HG02642 (cell line): ENCODE data around the gene TRAPPC6A.

ENCODE experiments used
- ATAC-seq: cut with Tn5 transposase; IDR thresholded peaks from one replicate; pipeline ENCODE4 v1.9.1; 2021; ENCODE audit warnings: mild to moderate bottlenecking; ENCODE audit not compliant: unreplicated experiment, poor library complexity

The TRAPPC6A gene

GRCh38 chr19:45150751-45151281, 27.2 kb downstream of the TRAPPC6A start:
- no peak for ATAC-seq

GRCh38 chr19:45150180-45150579, 27.9 kb downstream of the TRAPPC6A start:
- no peak for ATAC-seq

DNA sequence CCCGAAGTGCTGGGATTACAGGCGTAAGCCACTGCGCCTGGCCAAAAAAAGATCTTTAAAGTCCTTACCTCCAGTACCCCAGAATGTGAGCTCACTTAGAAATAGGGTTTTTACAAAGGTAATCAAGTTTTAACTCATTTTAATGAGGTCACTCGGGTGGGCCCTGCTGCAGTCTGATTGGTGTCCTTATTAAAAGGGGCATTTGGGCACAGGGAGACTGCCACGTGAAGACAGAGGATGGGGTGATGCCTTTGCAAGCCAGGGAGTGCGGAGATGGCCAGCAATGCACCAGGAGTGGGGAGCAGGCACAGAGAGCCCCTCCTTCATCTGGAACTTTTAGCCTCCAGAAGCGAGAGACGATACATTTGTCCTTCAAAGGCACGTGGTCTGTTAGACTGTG, 28.9 kb downstream of the TRAPPC6A start:
- no peak for ATAC-seq

- no peak for ATAC-seq
Measured at GRCh38 chr19:45147835-45148676, 30.0 kb downstream of the TRAPPC6A start.

- ATAC-seq = no peak
Measured at GRCh38 chr19:45146741-45147205, 31.3 kb downstream of the TRAPPC6A start.

DNA sequence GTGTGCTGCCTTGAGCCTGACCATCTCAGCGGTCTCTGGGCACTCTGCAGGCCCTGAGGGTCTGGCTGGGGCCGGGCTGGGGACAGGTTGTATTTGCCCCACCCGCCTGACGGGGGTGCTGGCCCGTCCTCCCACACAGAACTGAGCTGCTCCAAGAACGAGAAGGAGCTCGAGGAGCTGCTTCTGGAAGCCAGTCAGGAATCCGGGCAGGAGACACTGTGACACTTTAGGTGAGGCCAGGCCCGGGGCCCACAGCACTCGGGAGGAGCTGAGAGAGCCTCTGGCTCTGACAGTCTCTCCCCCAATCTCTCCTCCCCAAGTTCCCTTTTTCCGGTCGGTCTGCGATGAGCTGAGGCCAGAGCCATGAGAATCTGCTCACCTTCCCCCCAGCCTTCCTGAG, 31.8 kb downstream of the TRAPPC6A start:
- ATAC-seq = no peak

- ATAC-seq = no peak
Measured at GRCh38 chr19:45145270-45146189, 32.5 kb downstream of the TRAPPC6A start.

- ATAC-seq = no peak
Measured at GRCh38 chr19:45144431-45145269, 33.4 kb downstream of the TRAPPC6A start.

DNA sequence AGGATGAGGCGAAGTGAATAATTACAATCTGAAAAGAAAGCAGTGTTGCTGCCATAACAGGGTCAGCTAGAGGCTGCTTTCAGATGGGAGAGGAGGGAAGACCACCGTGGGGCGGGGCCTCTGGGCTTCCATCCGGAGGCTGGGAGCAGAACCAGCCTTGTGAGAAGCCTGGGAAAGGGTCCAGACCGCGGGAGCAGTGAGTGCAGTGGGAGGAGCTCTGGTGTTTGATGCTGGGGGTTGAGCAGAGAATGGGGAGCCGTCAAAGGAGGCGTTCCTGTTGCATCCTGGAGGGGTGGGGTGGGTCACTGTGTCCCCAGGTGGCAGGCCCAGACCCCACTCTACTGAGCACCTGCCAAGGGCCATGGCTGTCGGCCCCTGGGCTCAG, 35.3 kb downstream of the TRAPPC6A start:
- ATAC-seq = no peak

DNA sequence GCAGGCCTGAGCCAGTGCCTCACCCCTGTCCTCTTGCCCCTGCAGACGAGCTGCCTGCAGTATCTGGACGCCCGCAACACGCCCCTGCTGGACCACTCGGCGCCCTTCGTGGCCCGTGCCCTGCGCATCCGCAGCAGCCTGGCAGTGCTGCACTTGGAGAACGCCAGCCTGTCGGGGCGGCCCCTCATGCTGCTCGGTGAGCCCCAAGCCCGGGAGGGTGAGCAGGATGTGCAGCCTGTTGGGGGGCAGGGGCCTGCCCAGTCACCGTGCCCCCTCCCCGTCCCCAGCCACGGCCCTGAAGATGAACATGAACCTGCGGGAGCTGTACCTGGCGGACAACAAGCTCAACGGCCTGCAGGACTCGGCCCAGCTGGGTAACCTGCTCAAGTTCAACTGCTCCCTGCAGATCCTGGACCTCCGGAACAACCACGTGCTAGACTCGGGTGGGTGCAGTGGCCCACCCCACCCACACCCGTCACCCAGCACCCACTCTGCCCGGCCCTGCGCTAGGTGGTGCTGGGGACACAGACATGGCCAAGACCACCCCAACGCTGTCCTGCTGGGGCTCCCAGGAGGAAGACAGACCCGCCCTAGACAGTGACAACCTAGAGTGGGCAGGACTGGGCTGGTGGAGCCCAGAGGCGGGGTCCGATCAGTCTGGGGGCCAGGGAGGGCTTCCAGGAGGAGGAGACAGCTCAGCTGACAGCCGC, 35.9 kb downstream of the TRAPPC6A start:
- no peak for ATAC-seq

GRCh38 chr19:45141203-45141900, 36.7 kb downstream of the TRAPPC6A start:
- no peak for ATAC-seq

DNA sequence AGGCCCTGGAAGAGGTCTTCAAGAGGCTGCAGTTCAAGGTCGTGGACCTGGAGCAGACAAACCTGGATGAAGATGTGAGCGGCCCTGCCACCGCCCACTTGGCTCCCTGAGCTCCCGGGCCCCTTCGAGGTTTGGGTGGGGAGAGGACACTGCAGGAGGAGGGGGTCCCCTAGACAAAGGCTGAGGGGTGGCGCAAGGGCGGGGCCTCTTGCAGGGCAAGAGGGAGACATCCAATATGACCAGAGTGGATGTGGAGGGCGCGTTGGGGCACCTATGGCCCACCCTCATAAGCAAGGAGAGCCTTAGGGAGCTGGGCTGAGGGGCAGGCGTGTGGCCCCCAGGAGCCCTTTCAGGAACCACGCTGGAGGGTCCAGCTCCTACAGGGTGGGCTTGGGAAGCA, 37.5 kb downstream of the TRAPPC6A start:
- no peak for ATAC-seq

- no peak for ATAC-seq
Measured at GRCh38 chr19:45140144-45140503, 37.9 kb downstream of the TRAPPC6A start.

DNA sequence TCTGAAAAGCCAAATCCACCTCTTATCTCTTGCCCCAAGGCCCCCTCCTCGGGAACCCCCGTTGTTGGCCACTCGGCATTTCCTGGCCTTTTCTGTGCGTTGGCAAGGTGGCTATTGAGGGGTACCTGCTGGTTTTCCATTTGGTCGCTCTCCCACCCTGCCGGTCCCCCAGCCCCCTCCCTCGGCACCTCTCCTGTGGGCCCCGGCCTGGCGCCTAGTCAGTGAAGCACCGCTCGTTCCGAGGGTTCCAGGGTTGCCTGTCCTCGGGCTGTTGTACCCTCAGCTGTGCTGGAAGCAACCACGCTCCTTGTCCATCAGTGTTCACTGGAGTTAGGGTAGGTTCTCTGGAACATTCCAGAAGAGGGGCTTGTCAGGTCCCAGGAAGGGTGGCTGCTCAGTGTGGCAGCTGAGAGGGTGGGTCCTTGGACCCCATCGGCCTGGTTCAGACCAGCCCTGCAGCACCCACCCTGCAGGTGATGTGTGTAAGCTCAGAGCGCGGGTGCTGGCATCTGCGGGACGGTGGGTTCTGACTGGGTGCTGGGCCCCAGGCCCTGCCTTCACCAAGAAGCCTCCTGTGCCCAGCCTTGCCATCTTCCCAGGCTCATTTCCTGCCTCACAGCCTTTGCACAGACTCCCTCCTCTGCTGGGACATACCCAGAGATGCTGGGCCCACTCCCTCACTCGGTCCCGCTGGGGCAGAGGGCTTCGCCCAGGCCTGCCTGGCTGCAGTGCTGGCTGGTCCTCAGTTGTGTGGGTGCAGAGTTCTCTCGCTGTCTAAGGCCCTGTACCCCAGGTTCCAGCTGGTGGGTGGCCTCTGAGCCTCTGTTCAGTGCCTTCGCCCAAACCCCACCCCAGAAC, 38.5 kb downstream of the TRAPPC6A start:
- ATAC-seq = no peak

GRCh38 chr19:45138303-45138751, 39.7 kb downstream of the TRAPPC6A start:
- no peak for ATAC-seq

DNA sequence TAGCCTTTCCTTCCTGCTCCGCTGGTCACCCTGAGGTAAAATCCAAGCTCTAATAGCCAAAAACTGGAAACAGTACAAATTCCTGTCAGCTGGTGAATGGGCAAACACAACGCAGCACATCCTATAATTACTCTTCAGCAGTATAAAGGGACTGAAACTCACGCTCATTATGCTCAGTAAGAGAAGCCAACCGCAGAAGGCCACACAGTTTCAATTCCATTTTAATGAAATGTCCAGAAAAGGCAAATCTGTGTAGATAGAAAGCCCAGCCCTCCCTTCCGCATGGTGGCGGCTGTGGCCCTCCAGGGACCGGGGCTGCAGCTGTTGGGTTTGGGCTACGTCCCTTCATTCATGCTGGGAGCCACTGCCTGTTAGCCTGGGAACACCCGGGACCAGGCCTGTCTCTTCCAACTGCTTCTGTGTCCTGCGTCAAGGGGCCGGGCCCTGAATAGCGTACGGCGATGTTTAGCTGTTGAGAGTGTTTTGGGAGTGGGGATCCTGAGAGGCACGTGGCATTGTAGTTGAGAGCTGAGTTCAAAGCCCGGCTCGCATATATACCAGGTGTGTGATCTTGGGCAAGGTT, 40.8 kb downstream of the TRAPPC6A start:
- ATAC-seq = peak; percentile 70

- ATAC-seq = peak; percentile 21
Measured at GRCh38 chr19:45136507-45137178, 41.4 kb downstream of the TRAPPC6A start.
